Fibroblast of villous mesenchyme (primary cell): ENCODE data around the gene TANK. TPM values are rescaled to one million over a fixed set of nuclear protein-coding genes. Genes with fewer than 3 reads are reported as not detected.
A peak's percentile ranks its signal among the peaks of the same experiment; 100 is the strongest.

Source experiments
- DNase-seq: peaks from one replicate; pipeline ENCODE4 v3.0.0-alpha.2; 2010; ENCODE audit warnings: low read depth
- H3K4me3 ChIP-seq: 2 replicates; pipeline ENCODE4 v1.5.1; 2011; ENCODE audit warnings: low read depth, mild to moderate bottlenecking, low read length
- total RNA-seq: library from RNA; depleted of rRNA; stranded (reverse); fragments of >200 nt; gene quantifications from 2 replicates; pipeline ENCODE4 v1.2.3, GENCODE V29; 2012
- TF ChIP-seq, protein P1 (sequence below): IDR thresholded peaks from 2 replicates; pipeline ENCODE4 v1.5.1; 2012; ENCODE audit warnings: low read depth, mild to moderate bottlenecking, low read length; ENCODE audit not compliant: insufficient read depth

The TANK gene
- total RNA-seq, 1 donor: 100 TPM

DNA sequence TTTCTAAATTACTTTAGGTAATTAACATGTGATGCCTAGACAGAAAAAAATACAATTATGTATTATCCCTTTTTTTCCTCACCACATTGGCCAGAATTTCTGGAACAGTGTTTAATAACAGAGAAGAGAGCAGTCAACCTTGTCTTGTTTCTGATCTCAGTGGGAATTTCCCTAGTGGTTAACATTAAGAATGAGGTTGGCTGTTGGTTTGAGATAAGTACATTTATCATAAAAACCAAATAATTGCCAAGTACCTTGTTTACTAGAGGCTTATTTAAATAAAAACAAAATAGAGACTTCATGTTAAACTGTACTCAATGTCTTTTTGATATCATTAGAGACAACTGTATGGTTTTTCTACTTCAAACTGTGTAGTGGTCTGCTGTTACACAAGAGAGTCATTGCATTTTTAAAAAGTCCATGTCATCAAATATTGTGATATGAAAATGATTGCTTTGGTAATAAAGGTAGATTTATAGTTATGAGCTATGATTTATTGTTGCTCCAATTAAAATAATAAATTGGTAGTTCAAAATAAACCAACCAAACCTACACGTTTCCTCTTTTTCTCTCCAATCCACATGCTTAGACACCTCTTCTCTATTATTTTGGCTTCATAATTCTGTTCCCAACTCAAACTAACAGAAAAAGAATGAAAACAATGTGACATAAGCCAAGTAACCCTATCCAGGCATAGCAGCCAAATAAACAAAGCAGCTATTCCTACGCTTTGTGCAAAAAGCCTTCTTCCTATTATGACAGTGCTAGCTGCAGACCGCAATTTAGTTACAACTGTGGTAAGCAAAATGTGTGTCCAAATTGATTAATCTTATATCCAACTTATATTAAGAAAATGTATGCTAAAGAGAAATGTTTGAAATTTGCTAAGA lies 20.9 kb upstream of the TANK start:
- DNase-seq: peak; percentile 74
- H3K4me3 ChIP-seq: peak overlapping the region; percentile 31
- TF ChIP-seq, protein P1, sequence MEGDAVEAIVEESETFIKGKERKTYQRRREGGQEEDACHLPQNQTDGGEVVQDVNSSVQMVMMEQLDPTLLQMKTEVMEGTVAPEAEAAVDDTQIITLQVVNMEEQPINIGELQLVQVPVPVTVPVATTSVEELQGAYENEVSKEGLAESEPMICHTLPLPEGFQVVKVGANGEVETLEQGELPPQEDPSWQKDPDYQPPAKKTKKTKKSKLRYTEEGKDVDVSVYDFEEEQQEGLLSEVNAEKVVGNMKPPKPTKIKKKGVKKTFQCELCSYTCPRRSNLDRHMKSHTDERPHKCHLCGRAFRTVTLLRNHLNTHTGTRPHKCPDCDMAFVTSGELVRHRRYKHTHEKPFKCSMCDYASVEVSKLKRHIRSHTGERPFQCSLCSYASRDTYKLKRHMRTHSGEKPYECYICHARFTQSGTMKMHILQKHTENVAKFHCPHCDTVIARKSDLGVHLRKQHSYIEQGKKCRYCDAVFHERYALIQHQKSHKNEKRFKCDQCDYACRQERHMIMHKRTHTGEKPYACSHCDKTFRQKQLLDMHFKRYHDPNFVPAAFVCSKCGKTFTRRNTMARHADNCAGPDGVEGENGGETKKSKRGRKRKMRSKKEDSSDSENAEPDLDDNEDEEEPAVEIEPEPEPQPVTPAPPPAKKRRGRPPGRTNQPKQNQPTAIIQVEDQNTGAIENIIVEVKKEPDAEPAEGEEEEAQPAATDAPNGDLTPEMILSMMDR: no peak

DNA sequence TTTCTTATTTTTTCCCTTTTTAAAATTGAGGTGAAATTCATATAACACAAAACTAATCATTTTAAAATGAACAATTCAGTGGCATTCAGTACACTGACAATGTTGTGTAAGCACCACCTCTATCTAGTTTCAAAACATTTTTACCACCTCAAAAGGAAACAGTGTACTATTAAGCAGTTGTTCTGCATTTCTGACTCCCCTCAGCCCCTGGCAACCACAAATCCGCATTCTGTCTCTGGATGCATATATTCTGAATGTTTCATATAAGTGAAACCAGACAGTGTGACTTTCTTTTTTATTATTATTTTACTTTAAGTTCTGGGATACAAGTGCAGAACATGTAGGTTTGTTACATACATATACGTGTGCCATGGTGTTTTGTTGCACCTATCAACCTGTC lies 19.2 kb upstream of the TANK start:
- no peak for DNase-seq
- TF ChIP-seq, protein P1: no peak
- no peak overlapping the region for H3K4me3 ChIP-seq

DNA sequence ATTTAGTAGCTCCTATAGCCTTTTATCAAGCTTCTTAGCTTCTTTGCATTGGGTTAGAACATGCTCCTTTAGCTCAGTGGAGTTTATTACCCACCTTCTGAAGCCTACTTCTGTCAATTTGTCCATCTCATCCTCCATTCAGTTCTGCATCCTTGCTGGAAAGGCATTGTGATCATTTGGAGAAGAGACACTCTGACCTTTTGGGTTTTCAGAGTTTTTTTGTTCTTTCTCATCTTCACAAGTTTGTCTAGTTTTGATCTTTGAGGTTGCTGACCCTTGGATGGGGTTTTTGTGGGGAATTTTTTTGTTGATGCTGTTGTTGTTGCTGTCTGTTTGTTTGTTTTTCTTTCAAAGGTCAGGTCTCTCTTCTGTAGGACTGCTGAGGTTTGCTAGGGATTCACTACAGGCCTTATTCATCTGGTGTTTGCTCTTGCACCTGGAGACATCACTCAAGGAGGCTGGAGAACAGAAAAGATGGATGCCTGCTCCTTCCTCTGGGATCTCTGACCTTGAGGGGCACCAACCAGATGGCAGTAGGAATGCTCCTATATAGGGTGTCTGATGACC lies 13.9 kb upstream of the TANK start:
- no peak for DNase-seq
- TF ChIP-seq, protein P1: no peak
- no peak overlapping the region for H3K4me3 ChIP-seq

DNA sequence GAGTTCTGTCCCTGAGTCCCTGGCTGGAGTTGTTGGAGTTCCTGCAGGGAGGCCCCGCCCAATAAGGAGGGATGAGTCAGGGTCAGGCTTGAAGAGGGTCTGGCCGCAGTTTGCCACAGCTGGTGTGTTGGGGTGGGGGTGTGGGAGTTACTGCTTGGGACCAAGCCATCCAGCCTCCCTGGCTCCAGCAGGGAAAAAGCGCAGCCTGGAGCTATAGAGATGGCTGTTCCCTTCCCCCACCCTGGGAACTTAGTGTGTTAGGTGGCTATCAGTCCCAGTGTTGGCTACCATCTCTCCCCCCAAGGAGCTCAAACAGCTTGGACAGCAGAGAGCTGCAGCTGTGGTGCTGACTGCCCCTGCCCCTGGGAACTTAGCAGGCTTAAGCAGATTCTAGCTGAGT lies 13.2 kb upstream of the TANK start:
- no peak for DNase-seq
- TF ChIP-seq, protein P1: no peak
- H3K4me3 ChIP-seq: no peak overlapping the region

DNA sequence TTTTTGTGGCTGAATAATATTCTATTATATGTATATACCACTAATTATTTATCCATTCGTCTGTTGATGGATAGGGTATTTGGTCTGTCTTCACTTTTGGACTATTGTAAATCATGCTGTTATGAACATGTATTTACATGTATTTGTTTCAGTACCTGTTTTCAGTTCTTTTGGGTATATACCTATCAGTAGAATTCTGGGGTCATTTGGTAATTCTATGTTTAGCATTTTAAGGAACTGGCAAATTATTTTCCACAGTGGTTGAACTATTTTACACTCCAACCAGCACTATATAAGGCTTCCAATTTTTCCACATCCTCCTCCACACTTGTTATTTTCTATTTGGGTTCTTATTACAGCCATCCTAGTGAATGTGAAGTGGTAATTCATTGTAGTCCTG lies 12.4 kb upstream of the TANK start:
- no peak for DNase-seq
- H3K4me3 ChIP-seq: no peak overlapping the region
- TF ChIP-seq, protein P1: no peak

DNA sequence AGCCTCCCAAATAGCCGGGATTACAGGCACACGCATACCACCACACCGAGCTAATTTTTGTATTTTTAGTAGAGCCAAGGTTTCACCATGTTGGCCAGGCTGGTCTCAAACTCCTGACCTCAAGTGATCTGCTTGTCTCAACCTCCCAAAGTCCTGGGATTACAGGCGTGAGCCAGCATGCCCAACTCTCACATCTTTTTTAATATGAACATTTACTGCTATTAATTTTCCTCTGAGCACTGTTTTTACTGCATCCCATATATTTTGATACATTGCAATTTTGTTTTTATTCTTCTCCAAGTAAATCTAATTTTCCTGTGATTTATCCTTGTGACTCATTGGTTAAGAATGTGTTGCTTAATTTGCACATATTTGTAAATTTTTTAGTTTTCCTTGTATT lies 9.5 kb upstream of the TANK start:
- no peak for DNase-seq
- H3K4me3 ChIP-seq: no peak overlapping the region
- TF ChIP-seq, protein P1: no peak
